Rectal smooth muscle tissue (tissue), 1 donor: Measurements from ENCODE around the gene ARSG.
"Not testable (repeated sequence)": the region's sequence is repeated elsewhere in the genome, so short reads cannot be mapped to it uniquely, and the experiment has no call there.

ENCODE experiments used
- H3K27ac ChIP-seq: one replicate; pipeline ENCODE4 v1.7.0; 2013; ENCODE audit warnings: low read depth, low read length, inconsistent platforms
- H3K27me3 ChIP-seq: one replicate; pipeline ENCODE4 v1.7.0; 2013; ENCODE audit warnings: low read length; ENCODE audit not compliant: control insufficient read depth, insufficient read depth
- H3K36me3 ChIP-seq: one replicate; pipeline ENCODE4 v1.7.0; 2013; ENCODE audit warnings: low read length; ENCODE audit not compliant: control insufficient read depth, insufficient read depth
- H3K4me1 ChIP-seq: one replicate; pipeline ENCODE4 v1.7.0; 2013; ENCODE audit warnings: low read length; ENCODE audit not compliant: control insufficient read depth, insufficient read depth
- H3K4me3 ChIP-seq: one replicate; pipeline ENCODE4 v1.7.0; 2013; ENCODE audit warnings: low read length
- H3K9ac ChIP-seq: one replicate; pipeline ENCODE4 v1.7.0; 2013; ENCODE audit warnings: low read length

ARSG gene

DNA sequence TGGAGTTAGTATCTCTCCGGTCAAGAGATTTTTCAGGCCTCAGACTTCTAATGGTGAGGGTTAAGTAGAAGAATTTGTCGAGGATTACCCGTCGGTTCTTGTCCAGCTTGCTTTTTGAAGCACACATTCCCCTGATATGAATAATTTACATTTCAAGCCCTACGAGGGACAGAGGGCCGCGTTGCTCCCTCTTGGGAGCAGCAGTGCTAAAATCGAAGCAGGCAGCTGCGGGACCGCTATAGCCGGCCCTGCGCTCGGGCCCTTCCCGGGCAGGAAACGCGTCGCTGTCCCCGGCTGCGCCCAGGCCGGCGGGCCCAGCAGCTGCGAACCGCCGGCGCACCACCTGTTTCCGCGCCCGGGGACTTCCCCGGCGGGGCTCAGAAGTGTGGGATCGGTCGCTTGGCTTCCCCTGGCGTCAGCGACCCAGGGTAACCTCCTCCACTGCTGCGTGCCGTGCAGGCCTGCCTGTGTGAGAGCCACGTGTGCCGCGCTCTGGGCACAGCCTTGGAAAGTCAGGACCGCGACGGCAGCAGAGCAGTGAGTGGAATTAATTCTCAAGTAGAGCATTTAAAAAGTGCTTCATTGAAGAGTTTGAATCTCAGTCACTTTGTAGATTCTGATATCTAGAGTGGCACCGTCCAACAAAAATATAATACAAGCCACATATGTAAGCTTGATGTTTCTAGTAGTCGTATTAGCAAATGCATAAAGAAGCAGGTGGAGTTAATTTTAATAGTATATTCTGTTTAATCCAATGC lies 32.2 kb upstream of the ARSG start:
- not testable (repeated sequence) for H3K9ac ChIP-seq, H3K4me3 ChIP-seq, H3K36me3 ChIP-seq, H3K27ac ChIP-seq, H3K27me3 ChIP-seq, H3K4me1 ChIP-seq

DNA sequence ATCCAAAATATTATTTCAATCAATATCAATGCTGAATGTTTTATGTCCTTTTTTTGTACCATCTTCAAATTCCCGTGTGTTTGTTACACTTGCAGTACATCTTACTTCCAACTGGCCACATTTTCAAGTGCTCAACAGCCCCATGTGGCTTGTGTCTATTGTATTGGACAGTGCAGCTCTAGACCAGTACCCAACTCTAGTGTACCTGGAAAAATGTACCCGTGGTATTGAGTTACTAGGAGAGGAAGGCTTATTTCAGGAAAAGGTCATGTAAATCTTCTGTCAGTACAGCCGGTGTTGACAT lies 31.7 kb upstream of the ARSG start:
- not testable (repeated sequence) for H3K27ac ChIP-seq, H3K36me3 ChIP-seq, H3K4me3 ChIP-seq, H3K9ac ChIP-seq, H3K27me3 ChIP-seq, H3K4me1 ChIP-seq

- H3K4me3 ChIP-seq: no peak overlapping the region
- no peaks in the 10 kb centered on the region for H3K4me1 ChIP-seq
- H3K27ac ChIP-seq: no peak overlapping the region
Measured at GRCh38 chr17:68260051-68260762, 31.1 kb upstream of the ARSG start.

GRCh38 chr17:68262467-68262866 lies 28.8 kb upstream of the ARSG start:
- H3K4me1 ChIP-seq, H3K27me3 ChIP-seq, H3K27ac ChIP-seq, H3K36me3 ChIP-seq, H3K4me3 ChIP-seq, H3K9ac ChIP-seq: not testable (repeated sequence)

More at GRCh38 chr17:68260051-68260762, 31.1 kb upstream of the ARSG start:
- Histone ChIP-seq H3K27me3 (no peaks in the 10 kb centered on the region), H3K36me3 (peaks cover 4% of the 10 kb centered on the region), H3K9ac (no peak overlapping the region)

DNA sequence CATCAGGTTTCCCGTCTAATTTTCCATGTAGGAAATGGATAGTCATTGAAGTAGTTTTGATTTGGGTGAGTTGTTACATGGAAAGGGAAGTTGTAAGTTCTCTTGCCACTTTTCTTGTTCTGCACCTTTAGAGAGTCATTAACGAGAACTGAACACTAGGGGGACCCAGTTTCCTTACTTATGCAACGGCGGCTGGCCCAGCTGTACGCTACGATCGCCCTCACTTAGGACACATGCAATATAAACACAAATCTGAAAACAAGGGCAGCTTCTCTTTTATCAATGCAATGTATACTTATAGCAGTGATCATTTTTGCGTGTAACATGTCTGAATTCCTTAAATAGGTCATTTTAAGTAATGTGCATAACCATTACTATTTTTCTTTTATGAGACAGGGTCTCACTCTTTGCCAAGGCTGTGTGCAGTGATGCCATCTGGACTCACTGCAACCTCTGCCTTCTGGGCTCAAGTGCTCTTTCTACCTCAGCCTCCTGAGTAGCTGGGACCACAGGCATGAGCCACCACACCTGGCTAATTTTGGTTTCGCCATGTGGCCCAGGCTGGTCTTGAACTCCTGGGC lies 28.1 kb upstream of the ARSG start:
- H3K27ac ChIP-seq, H3K9ac ChIP-seq, H3K4me3 ChIP-seq: not testable (repeated sequence)

GRCh38 chr17:68265833-68266232 lies 25.5 kb upstream of the ARSG start:
- H3K9ac ChIP-seq, H3K4me3 ChIP-seq, H3K4me1 ChIP-seq, H3K36me3 ChIP-seq, H3K27me3 ChIP-seq, H3K27ac ChIP-seq: not testable (repeated sequence)

More for the DNA sequence above, 28.1 kb upstream of the ARSG start:
- not testable (repeated sequence) for H3K27me3 ChIP-seq, H3K36me3 ChIP-seq, H3K4me1 ChIP-seq

DNA sequence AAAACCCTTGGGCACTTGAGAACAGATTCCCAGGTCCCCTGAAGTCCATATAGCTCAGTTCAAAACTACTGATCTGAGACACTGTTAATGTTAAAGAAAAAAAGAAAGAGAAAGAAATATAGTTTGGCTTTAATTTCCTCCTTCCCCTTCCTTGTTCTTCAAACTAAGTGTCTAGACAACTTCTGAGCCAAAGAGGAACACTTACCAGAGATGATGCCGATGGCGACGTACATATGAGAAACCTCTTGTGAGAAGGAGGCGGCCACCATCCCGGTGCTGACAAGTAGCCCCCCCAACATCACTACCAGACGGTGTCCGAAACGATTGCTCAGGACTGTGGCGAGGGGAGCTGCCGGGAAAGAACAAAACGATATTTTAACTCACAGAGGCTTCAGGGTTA lies 17.6 kb upstream of the ARSG start:
- H3K27me3 ChIP-seq: no peaks in the 10 kb centered on the region
- no peaks in the 10 kb centered on the region for H3K36me3 ChIP-seq
- H3K27ac ChIP-seq: no peak overlapping the region

DNA sequence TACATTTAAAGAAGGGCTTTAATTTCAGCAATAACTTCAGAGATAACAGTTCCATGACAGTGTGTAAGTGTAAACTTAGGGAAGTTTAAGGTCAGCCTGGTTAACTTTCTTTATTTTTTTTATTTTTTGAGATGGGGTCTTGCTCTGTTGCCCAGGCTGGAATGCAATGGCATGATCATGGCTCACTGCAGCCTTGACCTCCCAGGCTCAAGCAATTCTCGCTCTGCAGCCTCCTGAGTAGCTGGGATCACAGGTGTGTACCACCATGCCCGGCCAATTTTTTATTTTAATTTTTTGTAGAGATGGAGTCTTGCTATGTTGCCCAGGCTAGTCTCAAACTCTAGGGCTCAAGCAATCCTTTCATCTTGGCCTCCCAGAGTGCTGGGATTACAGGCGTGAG lies 15.0 kb upstream of the ARSG start:
- not testable (repeated sequence) for H3K9ac ChIP-seq, H3K4me1 ChIP-seq, H3K36me3 ChIP-seq, H3K4me3 ChIP-seq, H3K27me3 ChIP-seq, H3K27ac ChIP-seq

More for the DNA sequence above, 17.6 kb upstream of the ARSG start:
- H3K4me3 ChIP-seq: no peak overlapping the region
- no peaks in the 10 kb centered on the region for H3K4me1 ChIP-seq
- H3K9ac ChIP-seq: no peak overlapping the region

GRCh38 chr17:68277807-68278206 lies 13.5 kb upstream of the ARSG start:
- no peaks in the 10 kb centered on the region for H3K36me3 ChIP-seq
- no peaks in the 10 kb centered on the region for H3K27me3 ChIP-seq
- H3K27ac ChIP-seq: no peak overlapping the region
- H3K9ac ChIP-seq: no peak overlapping the region
- H3K4me1 ChIP-seq: no peaks in the 10 kb centered on the region
- H3K4me3 ChIP-seq: no peak overlapping the region

DNA sequence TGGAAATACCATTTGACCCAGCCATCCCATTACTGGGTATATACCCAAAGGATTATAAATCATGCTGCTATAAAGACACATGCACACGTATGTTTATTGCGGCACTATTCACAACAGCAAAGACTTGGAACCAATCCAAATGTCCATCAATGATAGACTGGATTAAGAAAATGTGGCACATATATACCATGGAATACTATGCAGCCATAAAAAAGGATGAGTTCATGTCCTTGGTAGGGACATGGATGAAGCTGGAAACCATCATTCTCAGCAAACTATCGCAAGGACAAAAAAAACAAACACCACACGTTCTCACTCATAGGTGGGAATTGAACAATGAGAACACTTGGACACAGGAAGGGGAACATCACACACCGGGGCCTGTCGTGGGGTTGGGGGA lies 9.3 kb upstream of the ARSG start:
- not testable (repeated sequence) for H3K4me1 ChIP-seq

GRCh38 chr17:68288375-68288774 lies 2.9 kb upstream of the ARSG start:
- peaks cover 5% of the 10 kb centered on the region for H3K4me1 ChIP-seq
- H3K4me3 ChIP-seq: no peak overlapping the region
- no peaks in the 10 kb centered on the region for H3K36me3 ChIP-seq
- H3K27ac ChIP-seq: no peak overlapping the region
- no peak overlapping the region for H3K9ac ChIP-seq
- peaks cover 4% of the 10 kb centered on the region for H3K27me3 ChIP-seq

More for the DNA sequence above, 9.3 kb upstream of the ARSG start:
- not testable (repeated sequence) for H3K27ac ChIP-seq, H3K27me3 ChIP-seq, H3K4me3 ChIP-seq, H3K36me3 ChIP-seq, H3K9ac ChIP-seq

DNA sequence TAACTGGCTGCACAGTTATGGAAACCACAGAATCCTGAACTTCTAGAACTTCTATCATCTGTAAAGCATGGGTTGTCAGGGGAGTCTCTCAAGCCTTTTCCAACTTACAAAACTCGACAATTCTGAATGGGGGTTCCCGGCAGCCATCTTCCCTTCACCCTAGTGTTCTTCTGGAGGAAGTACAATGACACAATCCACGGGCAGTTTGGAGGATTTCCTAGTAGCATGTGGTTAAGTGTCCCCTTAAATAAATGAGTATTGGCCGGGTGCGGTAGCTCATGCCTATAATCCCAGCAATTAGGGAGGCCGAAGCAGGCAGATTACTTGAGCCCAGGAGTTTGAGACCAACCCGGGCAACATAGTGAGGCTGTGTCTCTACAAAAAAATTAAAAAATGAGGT lies 2.5 kb upstream of the ARSG start:
- Histone ChIP-seq H3K4me1 (peaks cover 5% of the 10 kb centered on the region), H3K36me3 (no peaks in the 10 kb centered on the region), H3K4me3 (no peak overlapping the region), H3K27ac (no peak overlapping the region), H3K27me3 (peaks cover 6% of the 10 kb centered on the region), H3K9ac (no peak overlapping the region)

- Histone ChIP-seq H3K36me3 (no peaks in the 10 kb centered on the region), H3K4me1 (peaks cover 5% of the 10 kb centered on the region), H3K27ac (no peak overlapping the region), H3K9ac (no peak overlapping the region), H3K4me3 (no peak overlapping the region), H3K27me3 (peaks cover 9% of the 10 kb centered on the region)
Measured at GRCh38 chr17:68289473-68289872, 1.8 kb upstream of the ARSG start.
